BJ (cell line): Measurements from ENCODE around the gene DDX19B. TPM values are rescaled to one million over a fixed set of nuclear protein-coding genes. Genes with fewer than 3 reads are reported as not detected.
"Not testable (repeated sequence)": the region's sequence is repeated elsewhere in the genome, so short reads cannot be mapped to it uniquely, and the experiment has no call there.

ENCODE experiments used
- CTCF ChIA-PET: fragments of 350-600 bp; formaldehyde crosslinking; extraction: SDS; loops from one replicate; lab custom pipeline; 2021; ENCODE audit warnings: antibody characterized with exemption, inconsistent platforms; lab: Yijun Ruan, JAX
- POLR2A ChIA-PET: fragments of 300-600 bp; sonication (Branson Sonifier 250); formaldehyde crosslinking; extraction: SDS; loops from one replicate; lab custom pipeline; 2021; ENCODE audit warnings: antibody characterized with exemption; lab: Charles Lee
- DNase-seq: peaks from one replicate; pipeline ENCODE4 v3.0.0-alpha.2; 2011; ENCODE audit warnings: low read depth
- H3K27me3 ChIP-seq: 2 replicates; pipeline ENCODE4 v1.6.0; 2011; ENCODE audit warnings: low read length; ENCODE audit not compliant: control insufficient read depth, insufficient read depth
- H3K36me3 ChIP-seq: 2 replicates; pipeline ENCODE4 v1.5.1; 2011; ENCODE audit warnings: low read length; ENCODE audit not compliant: control insufficient read depth, insufficient read depth
- H3K4me3 ChIP-seq: 2 replicates; pipeline ENCODE4 v1.5.1; 2011; ENCODE audit warnings: low read depth, mild to moderate bottlenecking, control low read depth, low read length
- CTCF ChIP-seq: IDR thresholded peaks from 2 replicates; pipeline ENCODE4 v1.5.1; 2011; ENCODE audit warnings: low read depth, mild to moderate bottlenecking, control low read depth, inconsistent platforms, low read length, moderate library complexity; ENCODE audit not compliant: insufficient read depth
- polyA plus RNA-seq: library from polyadenylated mRNA; depleted of rRNA; stranded (reverse); fragments of >200 nt; gene quantifications from 2 replicates; pipeline ENCODE4 v1.2.3, GENCODE V29; 2011

DDX19B gene
- polyA plus RNA-seq, 1 experiment: 55.9 TPM

GRCh38 chr16:70320121-70320520 is 21.1 kb downstream of the DDX19B start:
- no peak for TF ChIP-seq CTCF
- DNase-seq: no peak
- Histone ChIP-seq H3K27me3 (no peaks in the 10 kb centered on the region), H3K36me3 (peaks cover 8% of the 10 kb centered on the region), H3K4me3 (no peak overlapping the region)
- CTCF ChIA-PET: interaction anchor here (1.6 kb wide), 1 partner anchor 21 kb away, joined by 5 read pairs; the partner anchor contains the start of gene DDX19B
- POLR2A ChIA-PET: interaction anchor here (0.7 kb wide), 1 partner anchor 221 kb away, joined by 9 read pairs; no protein-coding TSS in a partner anchor

GRCh38 chr16:70324998-70325747 is 26.2 kb downstream of the DDX19B start:
- Histone ChIP-seq H3K36me3 (peaks cover 9% of the 10 kb centered on the region), H3K4me3 (no peak overlapping the region), H3K27me3 (no peaks in the 10 kb centered on the region)
- CTCF ChIA-PET: interaction anchor here (0.6 to 2.7 kb wide), 5 partner anchors 11 to 329 kb away, joined by 3 to 8 read pairs (median 4); no protein-coding TSS in a partner anchor
- no peak for DNase-seq
- POLR2A ChIA-PET: no interaction called here
- no peak for TF ChIP-seq CTCF

GRCh38 chr16:70331091-70331490 is 32.1 kb downstream of the DDX19B start:
- no peak overlapping the region for H3K4me3 ChIP-seq
- POLR2A ChIA-PET: no interaction called here
- H3K36me3 ChIP-seq: peaks cover 19% of the 10 kb centered on the region
- CTCF ChIA-PET: interaction anchor here (0.7 to 2.6 kb wide), 8 partner anchors 8 to 323 kb away, joined by 3 to 18 read pairs (median 4); partner anchors contain the start of gene DDX19A
- no peak for TF ChIP-seq CTCF
- DNase-seq: no peak
- H3K27me3 ChIP-seq: no peaks in the 10 kb centered on the region

- CTCF ChIA-PET: interaction anchor here (0.7 to 2.6 kb wide), 11 partner anchors 8 to 322 kb away, joined by 3 to 18 read pairs (median 3); partner anchors contain the start of gene DDX19A
- H3K27me3 ChIP-seq: no peaks in the 10 kb centered on the region
- POLR2A ChIA-PET: no interaction called here
- peak; percentile 59 for TF ChIP-seq CTCF
- DNase-seq: no peak
- H3K36me3 ChIP-seq: peaks cover 19% of the 10 kb centered on the region
- H3K4me3 ChIP-seq: no peak overlapping the region
These were observed 32.8 kb downstream of the DDX19B start for GRCh38 chr16:70331588-70332358.

- CTCF ChIA-PET: interaction anchor here (0.7 to 1.5 kb wide), 6 partner anchors 11 to 321 kb away, joined by 3 to 4 read pairs (median 3); no protein-coding TSS in a partner anchor
- H3K4me3 ChIP-seq, H3K27me3 ChIP-seq, DNase-seq, POLR2A ChIA-PET: not testable (repeated sequence)
- peaks cover 19% of the 10 kb centered on the region for H3K36me3 ChIP-seq
These were observed 33.7 kb downstream of the DDX19B start for GRCh38 chr16:70332728-70333127.
